SK-N-MC (cell line): ENCODE measurements around the gene FCMR.
"Not testable (repeated sequence)": the region's sequence is repeated elsewhere in the genome, so short reads cannot be mapped to it uniquely, and the experiment has no call there.

Source experiments
- DNase-seq: peaks from one replicate; pipeline ENCODE4 v3.0.0-alpha.2; 2011; ENCODE audit warnings: low read depth, low spot score
- H3K27ac ChIP-seq: fragments of 200-600 bp; sonication (generic); 2 replicates; pipeline ENCODE4 v1.5.1; 2016; ENCODE audit warnings: mixed run types
- H3K36me3 ChIP-seq: fragments of 200-600 bp; sonication (generic); 2 replicates; pipeline ENCODE4 v1.6.1; 2017; ENCODE audit warnings: antibody characterized with exemption, low read length, mixed read lengths; ENCODE audit not compliant: insufficient read depth
- H3K4me3 ChIP-seq: fragments of 200-600 bp; sonication (generic); 2 replicates; pipeline ENCODE4 v1.5.1; 2016
- H3K9ac ChIP-seq: fragments of 200-600 bp; sonication (generic); 2 replicates; pipeline ENCODE4 v1.8.0; 2017; ENCODE audit warnings: mixed run types, mixed read lengths; ENCODE audit not compliant: insufficient read length
- H3K9me3 ChIP-seq: fragments of 200-600 bp; sonication (generic); 2 replicates; pipeline ENCODE4 v1.6.1; 2017; ENCODE audit warnings: low read depth, mild to moderate bottlenecking, antibody characterized with exemption, low read length, moderate library complexity, mixed read lengths
- EZH2 ChIP-seq: fragments of 200-600 bp; sonication (generic); IDR thresholded peaks from one replicate; pipeline ENCODE4 v1.6.1; 2017; ENCODE audit warnings: antibody characterized with exemption
- FOXP2 ChIP-seq: optimal IDR thresholded peaks from 2 replicates; pipeline ENCODE3; 2011; ENCODE audit warnings: mild to moderate bottlenecking, moderate library complexity; ENCODE audit not compliant: insufficient read depth; ENCODE audit errors: extremely low read length, control extremely low read depth
- POLR2AphosphoS5 ChIP-seq: IDR thresholded peaks from 2 replicates; pipeline ENCODE4 v1.6.1; 2012; ENCODE audit warnings: mild to moderate bottlenecking, low read depth, low read length, borderline replicate concordance

FCMR gene

DNA sequence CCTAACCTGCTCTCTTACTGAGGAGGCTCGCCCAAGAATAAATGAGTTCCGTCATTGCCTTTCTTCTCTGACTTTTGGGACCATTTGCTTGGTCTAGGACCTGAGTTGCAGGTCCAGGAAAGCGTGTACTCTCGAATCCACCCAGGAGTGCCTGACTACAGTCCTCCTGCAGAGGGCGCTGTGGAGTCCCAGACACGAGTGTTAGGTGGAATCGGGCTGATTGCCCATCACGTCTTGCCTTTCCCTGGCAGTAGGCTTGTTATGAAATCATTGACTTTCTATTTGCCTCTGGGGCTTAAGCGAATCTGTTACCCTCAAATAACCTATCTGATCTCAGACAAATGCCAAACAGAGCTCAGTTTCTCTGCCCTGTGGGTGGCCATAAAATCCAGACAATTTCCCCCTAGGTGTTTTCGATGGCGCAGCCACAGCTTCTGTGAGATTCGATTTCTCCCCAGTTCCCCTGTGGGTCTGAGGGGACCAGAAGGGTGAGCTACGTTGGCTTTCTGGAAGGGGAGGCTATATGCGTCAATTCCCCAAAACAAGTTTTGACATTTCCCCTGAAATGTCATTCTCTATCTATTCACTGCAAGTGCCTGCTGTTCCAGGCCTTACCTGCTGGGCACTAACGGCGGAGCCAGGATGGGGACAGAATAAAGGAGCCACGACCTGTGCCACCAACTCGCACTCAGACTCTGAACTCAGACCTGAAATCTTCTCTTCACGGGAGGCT is 56.6 kb downstream of the FCMR start, which contains the start of gene IL20:
TSS of gene IL20 (plus strand) at position 685 of the 733 bp plus-strand sequence. CDS start 230 bp downstream, outside the sequence.
- Histone ChIP-seq H3K36me3 (no peaks in the 10 kb centered on the region), H3K9me3 (no peaks in the 10 kb centered on the region), H3K4me3 (no peak within 1 kb of the TSS), H3K27ac (no peak within 1 kb of the TSS), H3K9ac (no peak within 1 kb of the TSS)
- TF ChIP-seq EZH2 (no peak), FOXP2 (no peak), POLR2AphosphoS5 (no peak)
- DNase-seq = peak; percentile 39

DNA sequence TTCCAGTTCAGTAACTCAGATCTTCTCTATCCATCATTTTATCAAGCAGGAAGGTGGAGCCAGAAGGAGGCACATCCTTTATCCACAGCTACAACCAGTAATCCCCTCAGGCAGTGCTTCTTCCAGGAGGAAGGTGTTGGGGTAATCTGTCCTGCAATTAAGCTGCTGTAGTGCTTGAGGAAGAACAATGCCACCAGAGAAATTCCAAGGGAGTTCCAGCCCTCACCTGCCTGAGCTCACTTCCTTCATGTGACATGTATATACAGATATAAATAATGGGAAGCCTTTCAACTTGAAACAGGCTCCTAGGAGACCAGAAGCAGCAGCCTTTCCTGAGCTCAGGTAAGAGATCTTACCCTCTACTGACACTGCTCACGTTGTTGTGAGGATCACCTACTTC is 58.5 kb downstream of the FCMR start:
- Histone ChIP-seq H3K9ac (no peak overlapping the region), H3K36me3 (no peaks in the 10 kb centered on the region), H3K27ac (no peak overlapping the region), H3K4me3 (no peak overlapping the region), H3K9me3 (no peaks in the 10 kb centered on the region)
- DNase-seq = no peak
- TF ChIP-seq EZH2 (no peak), FOXP2 (no peak), POLR2AphosphoS5 (no peak)

DNA sequence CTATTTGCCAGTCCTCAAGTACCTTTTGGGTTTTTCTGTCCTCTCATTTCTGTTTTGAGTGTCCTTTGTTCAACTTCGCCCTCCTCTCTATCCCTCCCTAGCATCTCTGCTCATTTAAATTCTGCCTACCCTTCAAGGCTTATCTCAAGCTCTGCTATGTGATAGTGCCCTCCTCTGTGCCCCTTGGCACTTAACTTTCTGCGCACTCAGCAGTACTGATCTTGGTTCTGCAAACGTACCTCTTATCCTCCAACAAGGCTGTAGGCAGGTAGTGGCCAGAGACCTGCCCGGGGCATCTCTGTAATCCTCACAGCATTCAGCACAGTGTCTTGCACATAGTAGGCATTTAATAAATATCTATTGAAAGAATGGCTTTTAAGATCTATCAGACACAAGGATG is 61.6 kb downstream of the FCMR start:
- Histone ChIP-seq H3K4me3 (no peak overlapping the region), H3K9me3 (no peaks in the 10 kb centered on the region), H3K36me3 (no peaks in the 10 kb centered on the region), H3K27ac (no peak overlapping the region), H3K9ac (no peak overlapping the region)
- no peak for DNase-seq
- TF ChIP-seq POLR2AphosphoS5 (no peak), EZH2 (no peak), FOXP2 (no peak)

GRCh38 chr1:206859082-206859521 is 62.6 kb downstream of the FCMR start:
- no peak overlapping the region for H3K9ac ChIP-seq
- no peak for DNase-seq
- TF ChIP-seq POLR2AphosphoS5 (no peak), EZH2 (no peak), FOXP2 (no peak)

GRCh38 chr1:206856674-206857464 is 64.9 kb downstream of the FCMR start:
- Histone ChIP-seq H3K9ac (no peak overlapping the region), H3K9me3 (no peaks in the 10 kb centered on the region), H3K36me3 (no peaks in the 10 kb centered on the region), H3K27ac (no peak overlapping the region), H3K4me3 (no peak overlapping the region)
- DNase-seq = no peak
- no peak for TF ChIP-seq POLR2AphosphoS5
- no peak for TF ChIP-seq FOXP2
- no peak for TF ChIP-seq EZH2

More at GRCh38 chr1:206859082-206859521, 62.6 kb downstream of the FCMR start:
- Histone ChIP-seq H3K36me3 (no peaks in the 10 kb centered on the region), H3K27ac (no peak overlapping the region), H3K4me3 (no peak overlapping the region), H3K9me3 (no peaks in the 10 kb centered on the region)

- H3K4me3 ChIP-seq = no peak overlapping the region
- H3K36me3 ChIP-seq = no peaks in the 10 kb centered on the region
- DNase-seq = no peak
- TF ChIP-seq FOXP2 = no peak
- TF ChIP-seq EZH2 = no peak
- TF ChIP-seq POLR2AphosphoS5 = no peak
- no peak overlapping the region for H3K27ac ChIP-seq
- no peaks in the 10 kb centered on the region for H3K9me3 ChIP-seq
- no peak overlapping the region for H3K9ac ChIP-seq
Measured at GRCh38 chr1:206855859-206856258, 65.9 kb downstream of the FCMR start.

DNA sequence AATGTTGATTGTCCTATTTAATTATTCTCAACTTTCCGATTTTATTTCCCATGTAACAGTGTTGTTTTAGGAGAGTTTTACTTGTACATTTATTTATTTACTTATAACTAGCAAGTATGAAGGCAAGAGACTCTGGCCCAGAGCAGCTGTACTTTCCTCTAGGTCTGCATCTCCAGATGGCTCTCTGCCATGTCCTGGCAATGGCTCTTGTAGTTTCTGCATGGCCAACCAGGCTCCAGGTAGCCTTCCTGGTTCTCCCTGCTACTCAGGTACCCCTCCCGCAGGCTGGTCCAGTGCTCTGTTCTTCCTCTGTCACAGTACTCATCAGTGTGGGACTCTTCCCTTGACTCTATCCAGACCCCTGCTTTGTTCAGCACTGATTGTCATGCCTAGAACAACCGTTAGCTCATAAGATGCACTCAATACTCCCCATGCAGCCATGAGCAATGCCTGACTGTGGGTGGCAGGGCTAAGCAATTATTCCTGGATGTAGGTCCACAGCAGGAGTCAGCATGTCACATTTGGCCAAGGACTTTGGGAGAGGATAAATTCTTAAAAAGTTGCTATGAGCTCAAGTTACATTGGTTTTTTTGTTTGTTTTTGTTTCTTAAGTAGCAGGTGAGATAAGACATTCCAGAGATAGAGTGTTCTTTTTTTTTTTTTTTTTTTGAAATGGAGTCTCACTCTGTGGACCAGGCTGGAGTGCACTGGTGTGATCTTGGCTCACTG is 67.2 kb downstream of the FCMR start:
- no peak for DNase-seq
- Histone ChIP-seq H3K36me3 (no peaks in the 10 kb centered on the region), H3K27ac (no peak overlapping the region), H3K9me3 (no peaks in the 10 kb centered on the region), H3K4me3 (no peak overlapping the region), H3K9ac (no peak overlapping the region)
- TF ChIP-seq POLR2AphosphoS5 = no peak
- TF ChIP-seq FOXP2 = no peak
- TF ChIP-seq EZH2 = no peak

GRCh38 chr1:206853696-206854095 is 68.0 kb downstream of the FCMR start:
- DNase-seq, H3K36me3 ChIP-seq, H3K4me3 ChIP-seq, H3K9me3 ChIP-seq, H3K27ac ChIP-seq, H3K9ac ChIP-seq: not testable (repeated sequence)
